Forelimb muscle (tissue), 1 donor: ENCODE results near the gene NFATC2. TPM values are rescaled to one million over a fixed set of nuclear protein-coding genes. Genes with fewer than 3 reads are reported as not detected.

Experiments used
- DNase-seq: peaks from one replicate; pipeline ENCODE4 v3.0.0-alpha.2; 2013; ENCODE audit warnings: low read depth
- polyA plus RNA-seq: library from polyadenylated mRNA; unstranded; fragments of 120-200 nt; gene quantifications from one replicate; pipeline ENCODE4 v1.2.1, GENCODE V29; 2013; ENCODE audit not compliant: insufficient read length

NFATC2 gene
- polyA plus RNA-seq, 1 donor: 4.0 TPM

DNA sequence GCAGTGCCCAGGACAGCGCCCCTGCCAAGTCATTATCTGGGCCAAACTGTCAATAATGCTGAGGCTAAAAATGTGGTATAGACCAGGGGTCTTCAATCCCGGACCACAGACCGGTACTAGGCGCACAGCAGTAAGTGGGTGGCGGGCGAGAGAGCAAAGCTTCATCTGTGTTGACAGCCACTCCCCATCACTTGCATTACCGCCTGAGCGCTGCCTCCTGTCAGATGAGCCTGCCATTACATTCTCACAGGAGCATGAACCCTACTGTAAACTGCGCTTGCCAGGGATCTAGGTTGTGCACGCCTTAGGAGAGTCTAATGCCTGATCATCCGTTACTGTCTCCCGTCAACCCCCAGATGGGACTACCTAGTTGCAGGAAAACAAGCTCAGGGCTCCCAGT is 91.0 kb downstream of the NFATC2 start:
- no peak for DNase-seq

DNA sequence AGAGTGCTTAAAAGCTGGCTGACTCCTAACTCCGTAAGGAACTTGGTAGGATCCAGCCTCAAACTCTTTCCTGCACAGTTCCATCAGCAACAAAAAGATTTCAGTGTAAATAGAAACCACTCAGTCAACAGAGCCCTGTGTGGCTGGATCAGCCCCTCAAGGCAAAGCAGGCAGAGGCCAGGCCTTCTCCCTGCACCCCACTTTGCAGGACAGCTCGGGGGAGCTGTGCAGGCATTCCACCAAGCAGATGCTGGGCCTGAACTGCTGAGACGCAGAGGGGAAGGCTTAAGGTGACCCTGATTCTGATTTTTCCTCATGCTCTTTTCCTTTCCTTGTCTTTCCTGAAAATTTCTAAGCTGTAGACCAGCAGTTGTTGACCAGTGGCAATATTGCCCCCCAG is 91.5 kb downstream of the NFATC2 start:
- DNase-seq: no peak

GRCh38 chr20:51450221-51450712 is 92.3 kb downstream of the NFATC2 start:
- DNase-seq: no peak

DNA sequence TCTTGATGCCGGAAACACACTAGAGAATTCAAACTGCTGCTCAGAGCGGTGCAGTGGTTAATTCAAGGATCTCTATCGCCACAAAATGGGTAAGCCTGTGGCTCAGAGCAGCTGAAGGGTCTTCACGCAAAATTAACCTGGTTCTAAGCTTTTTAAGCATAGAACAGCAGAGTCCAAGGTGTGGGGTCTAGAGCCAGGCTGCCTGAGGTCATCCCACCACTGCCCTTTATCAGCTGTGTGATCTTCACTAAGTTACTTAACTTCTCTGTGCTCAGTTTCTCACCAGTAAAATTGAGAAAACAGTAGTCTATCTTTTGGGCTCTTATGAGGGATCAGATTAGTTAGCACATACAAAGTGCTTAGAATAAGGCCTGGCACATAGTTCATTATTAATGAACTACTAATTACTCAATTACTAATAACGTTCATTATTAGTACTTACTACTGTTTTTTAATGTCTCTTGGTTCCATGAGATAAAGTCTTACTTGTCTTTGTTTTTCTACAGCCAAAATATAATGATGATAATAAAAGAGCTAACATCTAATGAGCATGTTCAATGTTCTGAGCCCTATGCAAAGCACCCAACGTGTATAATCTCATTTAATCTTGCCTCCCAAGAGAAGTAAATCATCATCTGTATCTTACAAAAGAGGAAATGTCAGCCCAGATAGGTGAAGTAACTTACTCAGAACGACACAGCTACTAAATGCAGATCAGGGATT is 92.9 kb downstream of the NFATC2 start:
- DNase-seq: no peak

DNA sequence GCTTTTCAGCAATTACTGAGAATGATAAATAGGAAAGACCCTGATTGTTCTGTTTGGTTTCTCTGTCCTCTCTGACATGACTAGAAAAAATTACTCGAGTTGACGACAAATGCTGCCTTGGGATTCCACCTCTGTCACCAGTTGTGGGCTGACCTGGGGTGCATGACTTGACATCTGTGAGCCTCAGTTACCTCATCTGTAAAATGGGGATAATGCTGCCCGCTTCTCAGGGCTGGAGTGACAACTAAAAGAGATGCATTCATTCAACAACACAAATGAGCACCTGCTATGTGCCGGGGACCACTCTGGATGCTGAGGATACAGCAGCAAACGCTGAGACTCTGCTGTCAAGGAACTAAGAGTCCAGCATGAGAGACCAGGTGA is 94.8 kb downstream of the NFATC2 start:
- DNase-seq: no peak

GRCh38 chr20:51447097-51447764 is 95.3 kb downstream of the NFATC2 start:
- peak; percentile 46 for DNase-seq

GRCh38 chr20:51446656-51447055 is 95.9 kb downstream of the NFATC2 start:
- no peak for DNase-seq

DNA sequence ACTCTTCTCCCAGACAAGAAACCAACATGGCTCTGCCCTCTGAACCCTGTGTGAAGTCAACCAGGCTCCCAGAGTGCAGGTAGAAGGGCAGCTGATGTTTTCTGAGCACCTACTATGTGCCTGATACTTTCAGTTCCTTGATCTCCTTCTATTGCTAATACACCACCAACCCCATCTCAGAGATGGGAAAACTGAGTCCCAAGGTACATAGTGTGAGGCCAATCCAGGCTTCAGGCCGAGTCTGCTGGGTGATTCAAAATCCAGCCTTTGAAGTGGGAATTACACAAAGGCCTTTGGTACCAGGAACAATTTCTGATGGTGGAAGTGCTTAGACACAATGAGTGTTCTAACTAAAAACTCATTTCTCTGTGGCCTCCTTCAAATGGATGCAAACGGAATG is 96.3 kb downstream of the NFATC2 start:
- no peak for DNase-seq

- no peak for DNase-seq
Measured at GRCh38 chr20:51445591-51445990, 96.9 kb downstream of the NFATC2 start.

- DNase-seq: no peak
Measured at GRCh38 chr20:51444922-51445438, 97.5 kb downstream of the NFATC2 start.

DNA sequence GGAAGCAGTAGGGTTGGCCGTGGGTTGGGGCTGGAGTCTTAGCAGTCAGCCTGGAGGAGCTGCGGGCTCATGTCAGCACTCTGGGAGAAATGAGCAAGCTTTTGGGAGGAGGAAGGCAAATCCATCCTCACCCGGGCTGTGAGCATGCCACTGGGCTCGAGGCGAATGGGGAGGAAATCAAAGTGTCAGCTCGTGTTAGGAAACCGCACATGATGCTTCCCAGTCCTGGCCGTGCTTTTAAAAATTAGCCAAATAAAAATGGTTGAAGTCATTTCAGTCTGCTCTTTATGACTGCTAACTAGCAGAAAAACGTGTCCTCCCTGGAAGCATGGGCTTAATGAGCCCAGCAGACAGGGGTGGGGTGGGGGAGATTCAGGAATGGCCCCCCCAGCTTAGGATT is 98.1 kb downstream of the NFATC2 start:
- no peak for DNase-seq

- no peak for DNase-seq
Measured at GRCh38 chr20:51442602-51443001, 99.9 kb downstream of the NFATC2 start.

DNA sequence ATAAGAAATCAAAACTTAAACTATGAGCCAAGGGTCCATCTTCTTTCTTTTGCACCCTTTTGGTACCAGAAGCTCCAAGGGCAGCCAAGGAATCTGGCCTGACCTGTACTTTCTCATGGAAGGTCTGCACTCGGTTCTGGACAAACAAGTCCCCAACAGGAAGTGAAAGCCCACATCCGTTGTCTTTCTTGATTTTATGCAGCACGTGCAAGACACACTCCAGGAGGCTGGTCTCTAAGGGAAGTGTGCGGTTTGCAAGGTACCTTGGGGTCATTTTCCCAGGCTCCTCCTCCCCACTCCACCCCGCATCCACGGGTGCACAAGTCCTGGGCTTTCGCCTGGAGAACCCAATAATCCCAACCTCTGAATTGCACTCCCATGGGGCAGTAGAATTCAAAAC is 101.9 kb downstream of the NFATC2 start:
- DNase-seq: no peak

DNA sequence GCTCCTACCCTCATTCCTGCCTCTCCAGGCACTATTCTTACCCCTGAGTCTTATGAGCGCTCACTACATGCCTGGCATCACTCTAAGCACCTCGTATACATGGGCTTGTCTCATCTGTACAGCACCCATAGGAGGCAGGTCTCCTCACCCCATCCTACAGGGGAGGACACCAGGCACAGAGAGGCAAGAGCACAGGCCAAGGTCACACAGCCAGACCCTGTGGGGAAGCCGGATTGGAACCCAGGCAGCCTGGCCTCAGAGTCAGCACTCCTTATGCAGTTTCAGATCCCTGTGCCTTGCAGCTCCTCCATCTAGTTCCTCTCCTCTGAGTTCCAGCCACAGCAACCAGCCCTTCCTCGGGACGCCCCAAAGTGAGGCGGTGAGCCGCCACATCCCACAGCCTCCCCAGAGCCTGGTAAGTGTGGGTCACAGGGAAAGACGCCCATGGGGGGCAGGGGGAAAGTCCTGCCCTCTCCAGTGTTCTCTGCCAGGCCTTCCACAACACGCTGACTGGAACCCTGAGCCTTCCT is 103.3 kb downstream of the NFATC2 start:
- no peak for DNase-seq

GRCh38 chr20:51438136-51438535 is 104.4 kb downstream of the NFATC2 start:
- no peak for DNase-seq

DNA sequence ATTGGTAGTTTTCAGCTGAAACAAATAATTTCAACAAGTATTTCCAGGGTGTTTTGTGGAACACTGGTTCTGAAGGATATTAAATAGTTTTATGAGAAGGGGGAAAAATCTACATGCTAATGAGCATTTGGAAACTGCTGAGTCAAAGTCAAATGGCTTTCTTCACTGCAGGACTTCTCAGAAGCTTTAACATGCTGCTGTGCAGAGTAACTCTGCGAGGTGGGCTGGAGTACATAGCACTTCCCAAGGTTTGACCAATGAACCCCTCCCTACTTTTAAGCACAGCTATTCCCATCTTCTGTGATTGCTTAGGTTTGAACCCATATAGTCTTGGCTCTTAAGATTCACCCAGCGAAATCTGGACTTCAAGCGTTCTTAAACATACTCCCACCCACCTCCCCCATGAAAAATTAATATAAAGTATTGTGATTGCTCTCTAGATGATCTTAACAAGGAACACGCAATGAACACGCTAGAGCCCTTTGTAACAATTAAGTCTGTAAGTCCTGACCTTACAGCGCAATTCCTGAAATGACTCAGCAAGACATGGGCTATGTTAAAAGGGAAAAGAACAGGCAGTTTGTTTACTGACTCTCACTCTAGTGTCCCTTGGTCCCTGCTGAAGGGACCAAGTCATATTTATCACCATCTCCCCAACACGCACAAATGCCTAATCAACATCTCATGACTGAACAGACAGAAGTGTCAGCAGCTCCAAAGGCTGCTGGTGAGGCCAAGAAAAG is 105.2 kb downstream of the NFATC2 start:
- no peak for DNase-seq

GRCh38 chr20:51434580-51435247 is 107.8 kb downstream of the NFATC2 start:
- DNase-seq: no peak

GRCh38 chr20:51434026-51434425 is 108.5 kb downstream of the NFATC2 start:
- DNase-seq: no peak

GRCh38 chr20:51432875-51433274 is 109.6 kb downstream of the NFATC2 start:
- no peak for DNase-seq

GRCh38 chr20:51432251-51432784 is 110.2 kb downstream of the NFATC2 start:
- no peak for DNase-seq

- no peak for DNase-seq
Measured at GRCh38 chr20:51431321-51431720, 111.2 kb downstream of the NFATC2 start.
